ENCODE measurements around the gene OOEP.

Gene OOEP

DNA sequence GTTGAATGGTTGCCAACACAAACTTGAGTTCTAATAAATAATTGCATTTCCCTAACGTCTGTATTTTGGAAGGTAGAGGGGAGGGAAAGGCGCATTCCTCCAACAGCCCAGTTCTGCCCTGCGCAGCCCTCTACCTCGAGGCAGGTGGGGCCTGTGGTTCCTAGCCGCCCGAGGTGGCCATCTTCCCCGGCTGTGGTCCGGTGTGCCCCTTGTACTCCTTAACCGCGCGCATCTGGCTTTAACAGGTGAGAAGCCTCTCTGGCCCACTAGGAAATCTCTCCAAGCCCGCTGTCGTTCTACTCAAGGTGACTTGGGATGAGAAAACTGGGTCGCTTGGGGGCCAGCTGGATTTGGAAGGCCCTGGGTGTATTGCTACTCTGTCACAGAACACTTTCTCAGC is 5.6 kb downstream of the OOEP start:
- DNase-seq: no peak

DNA sequence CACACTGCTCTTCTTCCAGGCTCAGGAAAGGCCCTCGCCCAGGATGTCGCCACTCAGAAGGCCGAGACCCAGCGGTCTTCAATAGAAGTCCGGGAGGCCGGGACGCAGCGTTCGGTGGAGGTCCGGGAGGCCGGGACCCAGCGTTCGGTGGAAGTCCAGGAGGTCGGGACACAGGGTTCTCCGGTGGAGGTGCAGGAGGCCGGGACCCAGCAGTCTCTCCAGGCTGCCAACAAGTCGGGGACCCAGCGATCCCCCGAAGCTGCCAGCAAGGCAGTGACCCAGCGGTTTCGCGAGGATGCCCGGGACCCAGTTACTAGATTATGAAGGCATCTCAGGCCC is 6.2 kb downstream of the OOEP start:
- DNase-seq: no peak

DNA sequence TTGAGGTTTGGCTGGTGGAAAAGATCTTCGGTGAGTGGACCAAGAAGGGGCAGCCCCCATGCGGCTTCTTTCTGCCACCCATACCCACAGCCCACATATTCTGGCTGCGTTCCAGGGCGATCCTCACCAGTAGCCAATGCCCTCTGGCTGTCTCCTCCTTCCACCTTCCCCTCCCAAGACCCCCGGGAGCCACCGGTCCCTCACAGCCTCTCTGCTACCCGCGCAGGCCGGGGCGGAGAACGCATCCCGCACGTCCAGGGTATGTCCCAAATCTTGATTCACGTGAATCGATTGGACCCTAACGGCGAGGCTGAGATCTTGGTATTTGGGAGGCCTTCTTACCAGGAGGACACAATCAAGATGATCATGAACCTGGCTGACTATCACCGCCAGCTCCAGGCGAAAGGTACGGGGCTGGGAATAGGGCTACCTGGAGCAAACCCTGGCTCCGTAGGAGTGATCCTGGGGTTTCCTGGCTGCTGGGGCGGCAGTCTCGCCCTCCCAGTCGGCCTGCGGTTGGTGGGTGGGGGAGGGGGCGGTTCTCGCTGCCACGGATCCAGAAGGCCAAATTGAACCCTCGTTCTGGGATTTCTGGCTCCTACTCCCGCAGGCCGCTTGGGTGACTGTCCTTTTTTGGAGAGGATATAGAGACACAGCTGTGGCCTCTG is 6.7 kb downstream of the OOEP start:
- DNase-seq: no peak

GRCh38 chr6:73362358-73362757 is 7.3 kb downstream of the OOEP start, which contains the start of gene KHDC3L:
Gene KHDC3L, plus strand, starts transcription at chr6:73362658. Its CDS starts 72 bp downstream, at chr6:73362730.
- DNase-seq: no peak

DNA sequence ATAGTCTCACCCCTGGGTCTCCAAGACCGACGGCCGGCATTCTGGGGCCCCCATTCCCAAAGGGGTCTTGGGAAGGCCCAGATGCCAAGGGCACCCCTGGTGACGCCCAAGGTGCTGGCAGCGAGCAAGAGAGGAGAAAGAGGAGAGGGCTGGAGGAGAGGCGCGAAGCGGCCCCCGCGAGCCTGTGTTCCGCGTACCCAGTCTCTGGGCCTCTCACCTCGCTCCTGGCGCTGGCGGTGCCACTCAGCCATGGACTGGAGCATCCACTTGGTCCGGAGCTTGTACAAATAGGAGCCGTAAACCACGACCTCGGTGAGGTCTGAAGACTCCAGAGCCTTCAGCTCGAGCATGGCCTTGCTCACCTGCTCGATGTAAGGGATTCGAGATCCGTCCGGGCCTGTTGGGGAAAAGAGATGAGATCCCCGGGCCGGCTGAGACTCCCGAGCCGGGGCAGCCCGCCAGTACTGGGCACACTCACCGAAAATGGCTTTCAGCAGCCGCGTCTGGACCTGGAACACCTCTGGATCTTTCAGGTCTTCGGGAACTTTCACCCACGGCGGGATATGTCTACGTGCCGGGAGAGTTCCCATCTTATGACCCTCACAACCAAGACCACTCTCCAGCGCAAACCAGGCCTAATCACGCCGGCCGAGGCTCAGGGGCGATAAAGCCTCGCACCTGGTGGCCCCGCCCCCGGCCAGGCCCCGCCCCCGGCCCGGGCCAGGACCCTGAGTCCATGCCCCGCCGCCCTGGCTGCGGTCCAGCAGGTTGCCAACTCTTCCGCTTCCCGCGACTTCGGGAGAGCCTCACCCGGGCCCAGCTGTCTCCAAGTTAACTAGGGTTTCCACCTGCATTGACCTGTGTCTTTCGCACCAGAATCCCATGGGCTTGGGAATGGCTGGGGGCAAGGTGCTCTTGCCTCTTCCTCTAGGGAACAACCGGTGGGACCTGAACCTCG is 15.8 kb downstream of the OOEP start, which contains the start of gene DPPA5:
Gene DPPA5, minus strand, starts transcription at position 641 of the 958 bp plus-strand sequence. Its CDS starts 51 bp downstream, at position 590.
- DNase-seq: no peak

- DNase-seq: no peak
Observed at GRCh38 chr6:73349311-73349710, 20.4 kb downstream of the OOEP start.

DNA sequence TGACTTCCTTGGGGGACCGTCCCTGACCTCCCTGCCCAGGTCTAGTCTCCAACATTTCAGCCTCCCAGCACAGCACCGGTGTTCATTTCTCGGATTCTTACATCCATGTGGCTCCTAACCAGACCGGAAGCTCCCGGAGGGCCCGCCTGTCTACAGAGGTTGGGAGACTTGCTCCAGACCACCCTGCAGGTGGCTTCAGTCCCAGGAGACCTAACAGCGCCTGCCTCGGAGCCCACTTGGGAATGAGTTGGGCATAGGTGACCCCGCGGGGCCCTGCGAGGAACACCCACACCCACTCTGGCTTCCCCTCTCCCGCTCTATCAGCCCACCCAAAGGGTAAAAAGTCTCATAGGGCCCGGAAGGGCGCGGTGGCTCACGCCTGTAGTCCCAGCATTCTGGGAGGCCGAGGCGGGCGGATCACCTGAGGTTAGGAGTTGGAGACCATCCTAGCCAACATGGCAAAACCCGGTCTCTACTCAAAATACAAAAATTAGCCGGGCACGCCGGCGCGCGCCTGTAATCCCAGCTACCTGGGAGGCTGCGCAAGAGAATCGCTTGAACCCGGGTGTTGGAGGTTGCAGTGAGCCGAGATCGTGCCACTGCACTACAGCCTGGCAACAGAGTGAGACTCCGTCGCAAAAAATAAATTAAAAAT is 21.0 kb downstream of the OOEP start:
- no peak for DNase-seq

DNA sequence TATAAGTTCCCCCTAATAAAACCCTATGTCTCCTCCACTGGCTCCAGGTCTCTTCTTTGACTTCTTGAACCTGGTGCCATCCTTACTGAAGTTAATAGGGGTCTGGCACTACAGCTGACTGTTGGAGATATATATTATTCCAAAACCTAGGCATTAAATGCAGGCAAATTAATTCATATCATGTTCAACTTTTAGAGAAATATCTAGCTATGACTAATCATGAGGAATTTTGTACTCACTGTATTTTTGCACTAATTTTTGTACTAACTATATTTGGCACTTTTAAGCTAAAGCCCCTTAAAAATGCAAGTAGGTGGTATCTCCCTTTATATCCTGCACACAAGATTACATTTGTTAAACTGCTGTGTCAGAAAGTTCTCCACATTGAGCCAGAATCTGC is 26.5 kb downstream of the OOEP start:
- no peak for DNase-seq

GRCh38 chr6:73342174-73342573 is 27.5 kb downstream of the OOEP start:
- no peak for DNase-seq

GRCh38 chr6:73341335-73341734 is 28.4 kb downstream of the OOEP start:
- no peak for DNase-seq

DNA sequence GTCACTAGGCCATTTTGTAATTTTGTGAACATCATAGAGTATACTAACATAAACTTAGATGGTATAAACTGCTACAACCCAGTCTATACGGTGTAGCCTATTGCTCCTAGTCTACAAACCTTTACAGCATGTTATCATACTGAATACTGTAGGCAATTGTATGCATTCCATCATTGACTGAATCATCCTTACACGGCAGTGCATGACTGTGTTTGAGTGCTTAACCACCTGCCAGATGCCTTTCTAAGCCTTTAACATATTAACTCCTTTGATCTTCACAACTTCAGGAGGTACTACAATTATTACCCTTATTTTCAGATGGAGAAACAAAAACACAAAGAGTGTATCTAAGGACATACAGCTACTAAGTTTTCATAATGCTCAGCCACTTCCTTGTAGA is 29.6 kb downstream of the OOEP start:
- no peak for DNase-seq

- no peak for DNase-seq
Observed at GRCh38 chr6:73339340-73339739, 30.4 kb downstream of the OOEP start.

DNA sequence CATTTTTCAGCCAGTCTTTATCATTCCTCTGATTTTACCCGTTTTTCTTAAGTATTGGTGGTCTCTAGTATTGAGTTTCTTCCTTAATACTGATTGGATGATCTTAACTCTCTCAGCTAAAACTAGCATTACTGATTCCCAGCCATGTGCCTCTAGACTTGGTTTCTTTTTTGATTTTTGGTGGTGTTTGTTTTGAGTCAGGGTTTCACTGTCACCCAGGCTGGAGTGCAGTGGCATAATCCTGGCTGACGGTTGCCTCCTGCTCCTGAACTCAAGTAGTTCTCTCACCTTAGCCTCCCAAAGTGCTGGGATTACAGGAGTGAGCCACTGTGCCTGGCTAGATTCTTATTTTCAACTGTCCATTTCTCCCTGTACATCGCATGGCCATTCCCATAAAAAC is 40.5 kb downstream of the OOEP start:
- DNase-seq: no peak

DNA sequence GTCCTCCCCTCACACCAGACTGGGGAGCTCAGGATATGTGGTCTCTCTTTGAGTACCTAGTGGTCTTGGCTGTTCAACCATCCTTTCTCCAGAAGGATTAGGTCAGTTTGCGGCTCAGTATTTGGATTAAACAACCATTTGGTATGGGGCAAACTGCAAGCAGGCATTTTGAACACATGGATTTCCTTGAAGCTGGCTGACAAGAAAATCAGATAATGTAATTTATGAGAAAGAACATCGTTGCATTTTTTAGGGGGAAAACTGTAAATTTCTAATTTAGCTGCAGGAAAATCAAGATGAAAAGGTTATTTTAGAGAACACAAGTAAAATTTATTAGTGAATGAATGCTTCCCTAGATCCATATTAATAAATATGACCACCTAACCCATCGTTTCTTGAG is 40.9 kb downstream of the OOEP start:
- DNase-seq: no peak

DNA sequence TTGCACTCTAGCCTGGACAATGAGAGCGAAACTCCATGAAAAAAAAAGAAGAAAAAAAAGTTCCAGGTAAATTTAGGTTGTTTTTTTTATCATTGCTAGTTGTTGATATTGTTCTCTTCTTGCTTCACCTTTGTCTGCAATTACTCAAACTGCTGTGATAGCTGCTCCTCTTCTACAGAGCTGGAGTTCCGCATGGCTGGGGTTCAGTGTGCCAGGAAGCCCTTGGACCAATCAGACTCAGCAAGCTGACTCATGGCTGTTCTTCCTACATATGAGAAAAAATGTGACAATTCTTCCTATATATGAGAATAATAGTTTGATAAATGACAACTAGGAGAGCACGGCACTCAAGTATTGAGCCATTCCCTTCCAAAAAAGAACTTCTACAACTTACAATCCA is 44.0 kb downstream of the OOEP start:
- DNase-seq: no peak

DNA sequence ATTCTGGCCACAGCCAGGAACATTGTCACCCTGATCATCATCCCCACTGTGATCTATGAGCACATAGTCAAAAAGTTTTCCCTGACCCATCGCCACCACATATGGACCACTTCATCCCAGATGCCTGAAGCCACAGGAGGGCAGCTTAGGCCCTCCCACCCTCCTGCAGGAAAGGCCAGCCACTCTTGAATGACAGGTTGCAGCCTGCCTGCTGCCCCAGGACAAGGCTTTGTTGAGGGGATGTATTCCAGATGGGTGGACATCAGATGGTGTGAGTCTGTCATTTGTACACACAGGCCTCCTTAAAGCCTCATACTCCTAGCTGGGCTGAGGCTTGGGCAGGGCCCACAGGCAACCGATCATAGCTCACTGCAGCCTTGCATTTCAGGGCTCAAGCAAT is 46.4 kb downstream of the OOEP start:
- no peak for DNase-seq

Measured in DMS153 (cell line).